Mucosa of gallbladder (tissue), 1 donor: ENCODE results near the gene HDAC4. TPM values are rescaled to one million over a fixed set of nuclear protein-coding genes. Genes with fewer than 3 reads are reported as not detected.
A peak's percentile ranks its signal among the peaks of the same experiment; 100 is the strongest.

ENCODE experiments used
- DNase-seq: peaks from one replicate; pipeline ENCODE4 v3.0.0-alpha.2; 2020; ENCODE audit warnings: low spot score
- total RNA-seq: library from RNA; stranded (reverse); gene quantifications from one replicate; pipeline ENCODE4 v1.2.1, GENCODE V29; 2021
- donor health status: DM: no; HTN: no; CAD: no.

The HDAC4 gene
- total RNA-seq, 1 donor from 2014 or later = 103 TPM

DNA sequence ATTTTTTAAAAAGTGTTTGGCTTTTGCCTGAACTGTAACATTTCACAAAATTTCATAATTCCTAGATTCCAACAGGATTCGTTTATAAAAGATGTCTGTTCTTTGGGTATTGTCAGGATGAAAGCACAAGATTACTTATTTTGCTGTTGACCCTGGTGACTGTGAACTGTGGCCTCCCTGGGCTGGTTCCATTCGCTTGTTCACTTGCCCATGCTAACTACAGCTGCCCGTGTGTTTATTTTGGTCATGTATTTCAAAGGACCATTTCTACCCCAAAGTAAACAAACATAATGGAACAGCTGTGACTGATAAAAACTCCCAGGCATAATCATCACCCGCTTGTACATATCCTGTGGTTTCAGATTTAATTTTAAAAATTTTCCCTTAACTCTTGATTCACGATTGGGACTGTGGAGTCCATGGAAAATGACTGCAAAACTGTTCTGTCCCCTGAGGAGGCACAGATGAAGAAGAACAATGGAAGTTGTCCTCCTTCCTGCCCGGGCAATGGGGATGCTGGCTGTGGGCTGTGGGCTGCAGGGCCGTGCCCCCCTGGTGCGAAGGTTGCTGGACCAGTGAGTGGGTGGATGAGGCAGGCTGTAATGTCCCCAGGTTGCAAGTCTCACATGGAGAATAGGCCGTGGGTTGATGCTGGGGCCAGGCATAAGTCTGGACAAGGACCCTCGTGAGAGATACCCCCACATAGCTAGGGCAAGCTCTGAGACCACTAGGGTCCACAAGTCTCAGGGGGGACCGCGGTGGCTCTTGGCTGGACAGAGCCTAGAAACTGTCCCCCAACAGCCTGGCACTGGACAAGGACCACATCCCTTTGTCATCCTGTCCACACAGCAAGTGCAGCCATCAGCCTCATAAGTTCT is 28.9 kb upstream of the HDAC4 start:
- DNase-seq = peak; percentile 34

GRCh38 chr2:239425631-239426030 is 24.8 kb upstream of the HDAC4 start:
- no peak for DNase-seq

- no peak for DNase-seq
Observed at GRCh38 chr2:239424337-239425045, 23.7 kb upstream of the HDAC4 start.

- DNase-seq = no peak
Observed at GRCh38 chr2:239423551-239423950, 22.7 kb upstream of the HDAC4 start.

DNA sequence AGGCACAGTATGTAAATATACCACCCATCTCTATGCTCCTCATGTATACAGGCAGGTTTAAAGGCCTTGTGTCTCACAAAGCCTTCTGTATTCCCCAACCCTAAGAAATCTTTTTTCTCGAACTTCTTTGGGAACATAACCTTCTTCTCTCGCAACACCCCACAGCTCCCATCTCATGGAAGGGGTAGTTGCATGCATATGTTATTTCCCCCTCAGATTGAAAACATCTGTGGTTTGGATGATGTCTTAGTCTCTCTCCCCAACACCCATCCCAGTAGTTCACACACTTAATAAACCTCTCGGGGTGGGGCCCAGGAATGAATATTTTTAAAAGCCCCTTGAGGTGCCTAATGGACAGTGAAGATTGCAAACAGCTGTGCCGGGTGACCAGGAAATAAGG is 21.0 kb upstream of the HDAC4 start:
- DNase-seq = no peak

- DNase-seq = no peak
Observed at GRCh38 chr2:239420082-239420481, 19.3 kb upstream of the HDAC4 start.

DNA sequence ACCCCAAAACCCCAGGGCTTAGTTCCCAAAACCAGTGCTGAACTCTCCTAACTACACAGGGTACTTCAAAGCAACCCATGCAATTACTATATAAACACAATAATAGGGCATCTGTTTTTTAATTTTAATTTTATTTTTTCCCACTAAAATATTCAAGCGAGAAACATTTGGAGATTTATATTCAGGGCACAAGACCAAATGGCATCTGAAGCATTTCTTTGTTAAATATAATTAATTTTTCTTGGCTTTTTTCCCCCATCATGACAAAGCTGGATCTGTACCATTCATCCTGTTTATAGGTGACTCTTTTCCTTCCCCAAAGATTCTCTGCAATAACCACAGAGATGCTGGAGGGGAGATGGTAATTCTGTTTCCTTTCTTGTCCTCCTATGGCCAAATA is 18.1 kb upstream of the HDAC4 start:
- no peak for DNase-seq

GRCh38 chr2:239412905-239413603 is 12.2 kb upstream of the HDAC4 start:
- no peak for DNase-seq

- DNase-seq = no peak
Observed at GRCh38 chr2:239411549-239412319, 10.9 kb upstream of the HDAC4 start.

DNA sequence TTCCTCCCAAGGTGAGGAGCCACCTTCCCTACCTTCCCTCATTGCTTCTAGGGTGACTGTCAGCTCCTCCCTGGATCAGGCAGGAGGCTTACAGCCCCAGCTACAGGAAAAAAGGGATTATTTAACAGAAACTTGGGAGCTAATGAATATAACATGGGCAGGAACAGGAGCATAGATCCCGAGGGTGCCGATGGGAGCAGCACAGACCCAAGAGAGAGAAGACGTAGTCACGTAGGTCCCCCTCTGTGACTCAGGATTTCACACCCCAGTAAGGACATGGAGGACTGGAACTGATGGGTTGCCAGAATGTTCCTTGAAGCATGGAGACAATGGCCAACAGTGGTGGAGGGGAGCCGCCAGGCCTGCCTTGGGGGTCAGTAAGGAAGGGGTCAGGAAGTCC is 10.3 kb upstream of the HDAC4 start:
- DNase-seq = no peak

GRCh38 chr2:239409976-239410375 is 9.2 kb upstream of the HDAC4 start:
- no peak for DNase-seq

DNA sequence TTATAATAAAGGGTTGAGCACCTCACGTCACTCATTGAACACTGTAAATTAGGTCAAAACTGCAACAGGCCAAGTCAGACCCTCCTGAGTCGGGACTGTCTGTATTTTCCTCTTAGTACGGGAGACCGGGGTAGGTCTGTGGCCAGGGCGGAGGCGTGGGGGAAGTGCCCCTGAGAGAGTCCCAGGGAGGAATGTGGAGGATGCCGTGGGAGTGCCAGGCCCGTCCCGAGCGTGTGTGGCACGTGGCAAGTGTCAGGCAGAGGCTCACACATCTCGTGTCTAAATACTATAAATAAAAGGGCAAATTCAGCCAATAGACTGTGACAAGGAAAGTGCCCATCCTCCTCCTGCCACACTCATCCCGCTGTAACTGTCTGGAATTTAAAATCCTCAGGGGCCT is 6.3 kb upstream of the HDAC4 start:
- DNase-seq = no peak

DNA sequence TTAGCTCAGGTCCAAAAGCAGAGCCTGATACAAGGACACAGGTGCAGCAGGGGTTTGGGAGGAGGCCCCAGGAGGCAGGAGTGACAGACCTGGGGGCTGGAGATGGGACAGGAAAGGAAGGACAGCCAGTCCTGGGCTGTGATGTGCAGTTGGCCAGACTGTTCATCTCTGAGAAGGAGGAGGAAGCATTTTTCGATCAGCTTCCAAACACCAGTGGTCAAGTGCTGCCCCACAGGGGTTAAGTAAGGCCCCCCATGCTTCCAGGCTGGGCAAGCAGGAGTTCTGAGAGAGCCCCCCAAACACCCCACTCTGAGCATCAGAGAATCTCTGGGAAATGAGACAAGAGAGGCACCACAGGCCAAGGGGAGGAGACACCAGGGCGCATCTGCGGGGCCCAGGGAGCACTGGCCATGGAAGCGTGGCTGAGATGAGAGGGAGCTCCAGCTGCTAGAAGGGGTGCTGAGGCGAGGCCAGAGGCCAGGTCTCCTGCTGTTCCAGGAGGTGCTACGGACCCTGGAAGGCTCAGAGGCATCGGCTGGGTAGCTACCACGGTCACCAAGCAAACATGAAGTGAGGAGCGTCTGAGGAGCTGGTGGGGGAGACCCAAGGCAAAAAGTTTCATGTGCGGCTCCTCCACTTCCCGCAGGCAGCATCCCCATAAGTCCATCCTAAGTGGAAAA is 5.6 kb upstream of the HDAC4 start:
- no peak for DNase-seq

DNA sequence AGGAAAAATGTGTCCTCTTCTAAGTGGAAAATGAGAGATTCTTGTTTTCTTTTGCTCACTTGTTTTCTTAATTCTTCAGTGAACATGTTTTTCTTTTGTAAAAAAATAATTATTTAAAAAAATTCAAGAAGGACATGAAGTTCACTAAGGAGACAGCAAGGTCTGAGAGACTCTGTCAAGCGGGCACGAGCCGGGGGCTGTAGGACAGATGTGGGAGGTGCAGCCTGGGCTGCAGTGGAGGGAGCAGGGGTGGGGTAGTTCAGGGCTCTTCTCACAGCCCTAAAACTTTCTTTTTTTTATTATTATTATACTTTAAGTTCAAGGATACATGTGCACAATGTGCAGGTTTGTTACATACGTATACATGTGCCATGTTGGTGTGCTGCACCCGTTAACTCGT is 4.3 kb upstream of the HDAC4 start:
- DNase-seq = no peak

DNA sequence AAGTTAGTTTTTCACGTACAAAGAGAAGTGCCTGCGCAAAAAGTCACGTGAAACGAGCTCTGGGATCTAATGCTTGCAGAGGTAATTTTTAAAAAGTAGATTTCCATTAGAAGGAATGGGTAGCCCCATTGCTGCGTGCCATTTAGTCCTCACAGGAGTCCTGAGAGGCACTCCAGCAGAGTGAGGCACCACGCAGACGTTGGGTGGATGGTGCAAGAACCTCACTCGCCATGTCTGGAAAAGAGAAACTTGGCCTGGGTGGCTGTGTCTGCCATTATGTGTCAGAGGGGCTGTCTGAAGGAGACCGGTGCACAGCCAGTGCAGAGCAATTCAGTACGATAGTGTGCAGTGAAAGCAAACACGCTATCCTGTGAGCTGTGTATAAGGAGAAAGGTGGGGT is 1.8 kb upstream of the HDAC4 start:
- no peak for DNase-seq

DNA sequence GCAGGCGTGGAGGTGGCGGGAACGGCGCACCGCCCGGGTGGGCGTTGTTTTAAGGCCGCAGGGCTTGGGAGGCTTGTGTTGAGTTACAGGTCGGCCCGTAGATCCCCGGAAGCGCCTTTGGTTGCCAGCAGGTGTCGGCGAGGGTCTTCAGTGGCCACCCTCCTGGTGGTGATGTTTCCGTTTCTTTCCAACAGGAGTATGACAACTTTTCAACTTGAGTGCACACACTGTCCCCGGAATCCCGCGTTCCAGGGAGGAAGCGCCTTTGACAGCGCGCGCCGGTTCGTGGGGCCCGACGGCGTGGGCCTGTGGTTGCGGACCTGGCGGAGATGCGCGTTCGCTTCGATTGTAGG is 1.0 kb upstream of the HDAC4 start:
- peak; percentile 37 for DNase-seq

- peak; percentile 99 for DNase-seq
Observed at GRCh38 chr2:239401067-239401880, 454 bp upstream of the HDAC4 start.

GRCh38 chr2:239399921-239400595 is 762 bp downstream of the HDAC4 start:
- DNase-seq = no peak

DNA sequence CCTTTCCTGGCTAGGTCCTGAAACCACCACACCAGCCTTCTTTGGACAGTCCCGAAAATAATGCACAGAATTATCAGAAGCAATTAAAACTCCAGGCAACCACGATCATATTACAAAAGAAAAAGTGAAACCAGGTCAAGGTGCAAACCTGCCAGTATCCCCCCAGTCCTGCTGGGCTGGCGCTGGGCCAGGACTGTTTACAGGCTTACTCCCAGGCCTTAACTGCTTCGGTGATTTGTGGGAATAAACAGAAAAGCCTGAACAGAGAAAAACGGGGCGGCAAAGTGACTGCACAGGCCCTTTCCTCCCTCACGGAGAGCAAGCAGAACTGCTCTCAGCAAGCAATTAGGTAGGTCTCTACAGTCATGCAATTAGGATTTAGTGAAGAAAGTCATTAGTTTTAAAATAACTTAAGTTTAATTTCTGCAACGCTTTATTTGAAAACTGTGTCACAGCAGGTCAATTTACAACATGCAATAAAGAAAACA is 1.3 kb downstream of the HDAC4 start:
- DNase-seq = peak; percentile 31

DNA sequence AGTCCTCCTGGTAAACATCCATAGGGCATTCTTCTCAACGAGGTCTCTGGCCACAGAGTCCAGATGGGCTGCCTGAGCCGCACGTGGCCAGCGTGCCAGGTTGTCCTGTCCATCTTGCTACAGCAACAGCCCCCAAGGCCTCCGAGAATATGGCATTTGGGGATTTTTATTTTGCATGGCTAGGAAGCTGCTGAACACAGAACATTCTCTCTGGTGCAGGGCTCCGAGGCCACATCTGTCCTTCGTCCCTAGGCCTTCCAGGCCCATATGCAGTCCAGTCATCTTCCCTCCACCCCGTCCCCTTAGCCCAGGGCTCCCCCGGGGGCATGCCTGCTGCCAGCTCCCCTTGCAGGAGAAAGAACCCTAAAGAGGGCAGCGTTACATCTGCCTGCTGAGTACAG is 2.3 kb downstream of the HDAC4 start:
- no peak for DNase-seq
